Peyer's patch (tissue), 4 donors: Measurements from ENCODE around the gene OR2B3.

Experiments
- CTCF ChIP-seq, 6 experiments: fragments of 450-650 bp in 4 of 6; fragments of 200-600 bp in 2 of 6; sonication (generic) in 1 of 6; IDR thresholded peaks; one replicate each; pipeline ENCODE4 v1.5.1; 2017 to 2019; ENCODE audit warnings: antibody characterized with exemption in 6 of 6, mild to moderate bottlenecking in 3 of 6, moderate library complexity in 1 of 6
- POLR2A ChIP-seq, 2 donors: fragments of 450-650 bp; IDR thresholded peaks; one replicate each; pipeline ENCODE4 v1.5.1; 2017; ENCODE audit warnings: antibody characterized with exemption in 2 of 2, mild to moderate bottlenecking in 2 of 2, moderate library complexity in 2 of 2

GRCh38 chr6:29099190-29099589 is 12.1 kb upstream of the OR2B3 start, which contains the start of gene OR2J1:
- no peak for TF ChIP-seq POLR2A (IDR thresholded peaks at IDR 0.05)
- no peak for TF ChIP-seq CTCF (IDR thresholded peaks at IDR 0.05)
